ENCODE results near the gene E2F8.
"Not testable (repeated sequence)": the region's sequence is repeated elsewhere in the genome, so short reads cannot be mapped to it uniquely, and the experiment has no call there.

The E2F8 gene

DNA sequence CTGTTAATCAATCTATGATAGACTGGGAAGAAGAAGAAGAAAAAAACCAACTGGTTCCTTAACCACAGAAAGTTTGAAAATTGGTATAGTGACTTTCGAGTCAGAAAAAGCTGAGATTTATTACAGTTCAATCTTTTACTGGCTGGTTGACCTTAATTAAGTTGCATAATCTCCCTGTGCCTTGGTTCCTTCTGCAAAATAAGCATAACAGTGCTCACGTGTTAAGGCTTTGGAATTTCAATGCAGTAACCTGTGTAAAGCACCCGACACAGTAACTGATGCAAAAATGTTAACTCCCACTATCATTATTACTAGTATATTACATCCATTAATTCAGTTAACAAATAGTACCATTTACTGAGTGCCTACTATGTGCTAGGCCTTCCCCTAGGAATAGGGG, 22.6 kb upstream of the E2F8 start:
- peaks cover 4% of the 10 kb centered on the region for H3K27me3 Mint-ChIP-seq
- H3K36me3 Mint-ChIP-seq, result no peaks in the 10 kb centered on the region
- H3K9me3 Mint-ChIP-seq, result no peaks in the 10 kb centered on the region
- no peak overlapping the region for H3K4me3 Mint-ChIP-seq
- H3K4me1 Mint-ChIP-seq, result no peaks in the 10 kb centered on the region
- H3K27ac Mint-ChIP-seq, result no peak overlapping the region

DNA sequence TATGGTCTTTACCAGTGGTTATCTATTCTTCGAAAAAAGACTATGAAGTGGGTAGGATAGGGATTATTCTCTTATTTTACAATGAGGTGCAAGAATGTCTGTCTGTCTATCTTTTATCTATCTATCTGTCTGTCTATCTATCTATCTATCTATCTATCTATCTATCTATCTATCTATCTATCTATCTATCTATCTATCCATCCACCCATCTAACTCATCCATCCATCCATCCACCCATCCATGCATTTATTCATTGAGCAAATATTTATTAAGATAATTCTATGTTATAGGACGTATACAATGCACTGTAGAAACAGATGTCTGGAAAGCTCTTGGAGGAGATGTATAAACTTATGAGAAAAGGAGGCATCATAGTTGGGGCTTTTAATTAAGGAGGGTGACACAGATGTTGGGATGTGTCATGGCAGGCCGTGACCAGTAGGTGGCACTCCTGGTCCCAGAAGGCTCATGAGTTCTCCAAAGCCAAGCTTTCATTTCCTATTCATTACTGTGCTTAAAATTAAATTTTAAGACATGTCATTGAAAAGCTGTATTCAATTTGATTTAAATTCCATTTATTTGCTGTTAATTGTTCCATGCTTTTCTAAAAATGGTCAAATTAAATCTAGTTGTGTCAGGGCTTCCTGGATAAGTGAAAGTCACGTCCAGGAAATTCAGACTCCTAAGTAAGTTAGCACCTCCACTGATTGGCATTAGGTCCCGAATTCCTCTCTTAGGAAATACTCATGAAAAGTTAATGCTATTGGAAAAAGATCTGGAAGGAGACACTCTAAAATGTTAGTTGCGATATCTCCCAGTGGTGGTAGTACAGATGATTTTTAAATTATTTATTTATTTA, 19.0 kb upstream of the E2F8 start:
- H3K27ac Mint-ChIP-seq, result no peak overlapping the region
- H3K27me3 Mint-ChIP-seq, result peaks cover 3% of the 10 kb centered on the region
- no peaks in the 10 kb centered on the region for H3K4me1 Mint-ChIP-seq
- H3K9me3 Mint-ChIP-seq, result no peaks in the 10 kb centered on the region
- no peak overlapping the region for H3K4me3 Mint-ChIP-seq
- H3K36me3 Mint-ChIP-seq, result no peaks in the 10 kb centered on the region

- Mint-ChIP-seq H3K27ac (no peak overlapping the region), H3K27me3 (peaks cover 5% of the 10 kb centered on the region), H3K4me3 (no peak overlapping the region), H3K36me3 (no peaks in the 10 kb centered on the region), H3K4me1 (no peaks in the 10 kb centered on the region), H3K9me3 (no peaks in the 10 kb centered on the region)
These were observed 18.0 kb upstream of the E2F8 start for GRCh38 chr11:19258641-19259230.

DNA sequence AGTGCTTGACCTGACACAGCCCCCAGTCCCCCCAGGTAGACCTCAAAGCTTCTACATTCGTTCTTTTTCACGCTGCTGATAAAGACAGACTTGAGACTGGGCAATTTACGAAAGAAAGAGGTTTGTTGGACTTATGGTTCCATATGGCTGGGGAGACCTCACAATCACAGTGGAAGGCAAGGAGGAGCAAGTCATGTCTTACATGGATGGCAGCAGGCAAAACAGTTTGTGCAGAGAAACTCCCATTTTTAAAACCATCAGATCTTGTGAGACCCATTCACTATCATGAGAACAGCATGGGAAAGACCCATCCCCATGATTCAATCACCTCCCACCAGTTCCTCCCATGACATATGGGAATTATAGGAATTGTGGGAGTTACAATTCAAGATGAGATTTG, 13.7 kb upstream of the E2F8 start:
- not testable (repeated sequence) for H3K9me3 Mint-ChIP-seq, H3K4me3 Mint-ChIP-seq, H3K36me3 Mint-ChIP-seq, H3K4me1 Mint-ChIP-seq, H3K27ac Mint-ChIP-seq
- H3K27me3 Mint-ChIP-seq, result peaks cover 12% of the 10 kb centered on the region

- peaks cover 13% of the 10 kb centered on the region for H3K27me3 Mint-ChIP-seq
- no peak overlapping the region for H3K4me3 Mint-ChIP-seq
- H3K9me3 Mint-ChIP-seq, result peaks cover 7% of the 10 kb centered on the region
- no peaks in the 10 kb centered on the region for H3K36me3 Mint-ChIP-seq
- no peaks in the 10 kb centered on the region for H3K4me1 Mint-ChIP-seq
- H3K27ac Mint-ChIP-seq, result no peak overlapping the region
These were observed 13.1 kb upstream of the E2F8 start for GRCh38 chr11:19253817-19254216.

DNA sequence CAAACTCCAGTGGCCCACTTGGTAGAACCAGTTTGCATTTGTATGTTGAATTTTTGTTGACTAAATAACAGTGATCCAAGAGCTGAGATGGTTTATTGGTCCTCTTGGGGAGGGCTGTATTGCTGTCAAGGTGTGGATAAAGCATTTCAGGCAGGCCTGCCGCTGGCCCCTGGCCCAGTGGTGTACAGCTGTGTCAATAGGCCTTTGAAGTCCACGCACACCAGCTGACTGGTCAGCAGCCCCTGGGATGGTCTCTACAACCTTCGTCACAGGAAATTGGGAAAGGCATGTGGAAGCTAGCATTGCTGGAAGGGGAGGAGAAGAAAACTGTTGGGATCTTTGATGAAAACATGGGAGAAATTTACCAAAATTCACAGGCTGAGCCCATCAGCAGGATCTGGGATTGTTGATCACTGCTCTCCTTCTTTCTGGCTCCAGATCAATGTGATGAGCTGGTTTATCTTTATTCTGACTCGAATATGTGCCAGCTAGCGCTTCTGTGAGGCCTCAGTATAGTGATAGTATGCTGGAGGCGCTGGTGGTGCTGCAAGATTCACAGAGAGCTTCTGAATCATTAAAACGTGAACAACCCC, 12.5 kb upstream of the E2F8 start:
- Mint-ChIP-seq H3K36me3 (no peaks in the 10 kb centered on the region), H3K4me1 (no peaks in the 10 kb centered on the region), H3K27ac (no peak overlapping the region), H3K27me3 (peaks cover 15% of the 10 kb centered on the region), H3K9me3 (peaks cover 11% of the 10 kb centered on the region), H3K4me3 (no peak overlapping the region)

GRCh38 chr11:19252394-19253152, 11.8 kb upstream of the E2F8 start:
- Mint-ChIP-seq H3K27me3 (peaks cover 21% of the 10 kb centered on the region), H3K4me3 (no peak overlapping the region), H3K4me1 (no peaks in the 10 kb centered on the region), H3K27ac (no peak overlapping the region), H3K36me3 (no peaks in the 10 kb centered on the region), H3K9me3 (peaks cover 17% of the 10 kb centered on the region)

- Mint-ChIP-seq H3K9me3 (peaks cover 17% of the 10 kb centered on the region), H3K27me3 (peaks cover 24% of the 10 kb centered on the region), H3K4me3 (no peak overlapping the region), H3K4me1 (no peaks in the 10 kb centered on the region), H3K27ac (no peak overlapping the region), H3K36me3 (no peaks in the 10 kb centered on the region)
These were observed 10.8 kb upstream of the E2F8 start for GRCh38 chr11:19251577-19251976.

- Mint-ChIP-seq H3K36me3 (no peaks in the 10 kb centered on the region), H3K9me3 (peaks cover 17% of the 10 kb centered on the region), H3K27ac (no peak overlapping the region), H3K4me1 (peaks cover 9% of the 10 kb centered on the region), H3K27me3 (peaks cover 47% of the 10 kb centered on the region), H3K4me3 (no peak overlapping the region)
These were observed 6.1 kb upstream of the E2F8 start for GRCh38 chr11:19246816-19247215.

GRCh38 chr11:19245351-19245750, 4.6 kb upstream of the E2F8 start:
- H3K27me3 Mint-ChIP-seq, result peaks cover 47% of the 10 kb centered on the region
- peaks cover 13% of the 10 kb centered on the region for H3K4me1 Mint-ChIP-seq
- no peaks in the 10 kb centered on the region for H3K36me3 Mint-ChIP-seq
- peaks cover 17% of the 10 kb centered on the region for H3K9me3 Mint-ChIP-seq
- no peak overlapping the region for H3K27ac Mint-ChIP-seq
- H3K4me3 Mint-ChIP-seq, result no peak overlapping the region

DNA sequence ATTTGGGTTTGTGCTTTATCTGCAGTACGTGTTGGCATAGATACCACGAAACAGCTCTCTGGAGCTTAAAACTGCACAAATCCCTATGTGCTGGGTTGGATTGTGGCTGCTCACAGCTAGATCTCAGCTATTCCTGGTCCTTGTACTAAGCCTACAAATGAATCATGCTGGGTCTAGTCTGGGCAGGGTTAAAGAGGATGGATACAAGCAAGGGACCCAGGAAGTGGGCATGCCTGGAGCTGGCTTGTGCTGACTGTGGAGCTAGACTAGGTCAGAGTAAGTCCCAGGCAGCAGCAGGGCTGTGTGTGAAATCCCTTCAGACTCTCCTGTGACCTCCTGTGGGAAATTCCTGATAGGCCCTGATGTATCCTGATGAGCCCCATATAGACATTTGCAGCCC, 3.9 kb upstream of the E2F8 start:
- H3K27me3 Mint-ChIP-seq, result peaks cover 42% of the 10 kb centered on the region
- no peak overlapping the region for H3K27ac Mint-ChIP-seq
- H3K9me3 Mint-ChIP-seq, result peaks cover 9% of the 10 kb centered on the region
- H3K4me1 Mint-ChIP-seq, result peaks cover 18% of the 10 kb centered on the region
- no peak overlapping the region for H3K4me3 Mint-ChIP-seq
- no peaks in the 10 kb centered on the region for H3K36me3 Mint-ChIP-seq

DNA sequence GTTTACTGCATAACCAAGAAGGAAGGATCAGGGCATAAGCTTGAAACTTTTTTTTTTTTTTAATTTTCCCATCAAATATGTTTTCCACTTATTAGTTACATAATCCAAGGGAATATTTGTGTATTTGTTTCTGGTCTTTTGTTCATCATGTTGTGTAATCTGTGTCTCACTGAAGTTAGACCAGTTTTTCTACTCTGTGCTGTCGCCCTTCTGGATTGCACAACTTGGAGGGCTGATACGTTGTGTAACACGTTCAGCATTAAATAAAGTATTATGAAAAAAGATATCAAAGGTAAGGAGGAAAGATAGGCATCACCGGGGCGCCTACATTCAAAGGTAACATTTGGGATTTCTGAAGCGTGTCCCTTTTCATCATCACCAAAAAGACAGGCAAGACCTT, 3.3 kb upstream of the E2F8 start:
- H3K36me3 Mint-ChIP-seq, result no peaks in the 10 kb centered on the region
- H3K9me3 Mint-ChIP-seq, result peaks cover 9% of the 10 kb centered on the region
- H3K4me1 Mint-ChIP-seq, result peaks cover 18% of the 10 kb centered on the region
- peaks cover 41% of the 10 kb centered on the region for H3K27me3 Mint-ChIP-seq
- no peak overlapping the region for H3K4me3 Mint-ChIP-seq
- no peak overlapping the region for H3K27ac Mint-ChIP-seq

DNA sequence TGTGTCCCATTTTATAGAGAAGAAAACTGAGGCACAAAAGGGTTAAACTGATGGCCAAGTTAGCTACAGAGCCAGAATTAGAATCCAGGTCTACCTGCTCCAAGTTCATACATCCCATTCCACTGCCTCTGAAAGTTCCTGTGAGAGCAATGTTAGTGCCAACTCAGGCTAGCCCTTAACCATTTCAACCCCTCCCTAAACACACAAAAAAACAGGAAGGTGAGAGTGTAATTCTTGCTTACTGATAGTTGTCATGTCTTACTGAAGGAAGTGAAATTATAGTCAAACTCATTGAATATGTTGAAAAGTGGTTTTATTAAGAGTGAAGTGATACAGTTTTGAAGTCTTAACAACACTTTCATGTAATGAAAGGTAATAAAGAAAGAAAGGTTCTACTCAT, 2.9 kb upstream of the E2F8 start:
- peaks cover 9% of the 10 kb centered on the region for H3K9me3 Mint-ChIP-seq

GRCh38 chr11:19243143-19243542, 2.4 kb upstream of the E2F8 start:
- Mint-ChIP-seq H3K9me3 (peaks cover 4% of the 10 kb centered on the region), H3K4me1 (peaks cover 18% of the 10 kb centered on the region), H3K36me3 (no peaks in the 10 kb centered on the region), H3K4me3 (no peak overlapping the region), H3K27ac (no peak overlapping the region), H3K27me3 (peaks cover 39% of the 10 kb centered on the region)

More for the DNA sequence above, 2.9 kb upstream of the E2F8 start:
- Mint-ChIP-seq H3K4me1 (peaks cover 18% of the 10 kb centered on the region), H3K27me3 (peaks cover 41% of the 10 kb centered on the region), H3K4me3 (peak overlapping the region; percentile 5), H3K27ac (no peak overlapping the region), H3K36me3 (no peaks in the 10 kb centered on the region)

- Mint-ChIP-seq H3K4me3 (peak overlapping the region; percentile 84), H3K27ac (no peak overlapping the region), H3K9me3 (no peaks in the 10 kb centered on the region), H3K27me3 (peaks cover 34% of the 10 kb centered on the region), H3K4me1 (peaks cover 18% of the 10 kb centered on the region), H3K36me3 (no peaks in the 10 kb centered on the region)
These were observed 1.6 kb upstream of the E2F8 start for GRCh38 chr11:19242179-19242932.
